Activated CD8-positive, alpha-beta T cell treated with anti-CD3 and anti-CD28 coated beads for 36 hours (primary cell): ENCODE measurements around the gene AJAP1. TPM values are rescaled to one million over a fixed set of nuclear protein-coding genes. Genes with fewer than 3 reads are reported as not detected.

ENCODE experiments used
- ATAC-seq: fragments of 200-7000 bp; cut with Tn5 transposase; one replicate; pipeline ENCODE4 v1.10.0; 2021; ENCODE audit warnings: mild to moderate bottlenecking, moderate library complexity
- CTCF ChIA-PET: fragments of 350-600 bp; sonication (Branson Sonifier 250); formaldehyde crosslinking; loops from one replicate; lab custom pipeline; 2021; ENCODE audit warnings: antibody characterized with exemption; lab: Charles Lee
- POLR2A ChIA-PET: fragments of 350-600 bp; sonication (Branson Sonifier 250); formaldehyde crosslinking; loops from one replicate; lab custom pipeline; 2021; ENCODE audit warnings: antibody characterized with exemption; lab: Charles Lee
- DNase-seq: peaks from one replicate; pipeline ENCODE4 v3.0.0-alpha.2; 2020
- H3K27ac Mint-ChIP-seq: one replicate; pipeline ENCODE4 v1.8.0; 2021; ENCODE audit warnings: mild to moderate bottlenecking, mixed read lengths
- H3K27me3 Mint-ChIP-seq: one replicate; pipeline ENCODE4 v1.8.0; 2021; ENCODE audit warnings: mixed read lengths
- H3K36me3 Mint-ChIP-seq: one replicate; pipeline ENCODE4 v1.8.0; 2021; ENCODE audit warnings: low read depth, mixed read lengths
- H3K4me1 Mint-ChIP-seq: one replicate; pipeline ENCODE4 v1.8.0; 2021; ENCODE audit warnings: low read depth, mixed read lengths
- H3K4me3 Mint-ChIP-seq: one replicate; pipeline ENCODE4 v1.8.0; 2021; ENCODE audit warnings: mild to moderate bottlenecking, moderate library complexity, mixed read lengths
- H3K9me3 Mint-ChIP-seq: one replicate; pipeline ENCODE4 v1.8.0; 2021; ENCODE audit warnings: mixed read lengths
- intact Hi-C: fragments of 100-400 bp; cut with micrococcal nuclease; formaldehyde crosslinking; loops from one replicate; pipeline ENCODE4 v1.10.0; 2022
- total RNA-seq, 2 experiments: library from RNA; stranded (reverse); gene quantifications; one replicate each; pipeline ENCODE4 v1.2.3, GENCODE V29; 2021
- TF ChIP-seq, protein P1 (sequence below): fragments of 200-600 bp; IDR thresholded peaks from one replicate; pipeline ENCODE4 v1.8.0; 2022; ENCODE audit warnings: antibody characterized with exemption, mild to moderate bottlenecking

The AJAP1 gene
- total RNA-seq, 2 experiments from 2014 or later, result 0.65 to 0.78 TPM

DNA sequence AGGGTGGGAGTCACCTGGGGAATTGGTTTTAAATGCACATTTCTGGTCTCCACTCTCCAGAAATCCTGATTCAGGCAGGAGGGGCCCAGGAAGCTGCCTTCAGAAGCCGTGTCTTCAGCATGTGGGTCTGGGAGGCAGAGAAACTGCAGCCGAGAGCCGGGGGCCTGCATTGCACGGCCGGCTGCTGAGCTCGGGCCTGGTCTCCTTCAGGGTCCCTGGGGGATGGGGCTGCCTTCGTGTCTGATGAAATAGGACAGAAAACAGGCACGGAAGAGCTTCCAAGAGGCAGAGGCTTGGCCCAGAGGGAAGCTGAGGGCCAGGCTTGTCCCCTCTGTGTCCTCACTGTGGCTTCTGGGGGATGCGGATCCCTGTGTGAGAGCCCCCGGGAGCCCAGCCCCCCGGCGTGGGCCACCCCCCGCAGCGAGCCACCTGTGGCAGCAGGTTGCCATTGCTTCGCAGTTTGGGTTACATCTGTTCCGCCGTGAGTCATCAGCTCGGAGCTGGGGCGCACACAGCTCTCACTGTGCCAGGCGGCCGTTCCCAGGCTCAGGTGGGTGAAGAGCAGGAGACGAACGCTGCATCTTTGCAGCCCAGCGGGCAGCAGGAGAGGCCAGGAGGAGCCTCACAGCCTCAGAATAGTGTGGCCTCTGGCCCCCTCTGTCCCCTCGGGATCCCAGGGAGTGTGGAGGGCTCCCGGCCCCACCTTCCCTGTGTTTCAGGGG is 72.4 kb downstream of the AJAP1 start:
- TF ChIP-seq, protein P1, sequence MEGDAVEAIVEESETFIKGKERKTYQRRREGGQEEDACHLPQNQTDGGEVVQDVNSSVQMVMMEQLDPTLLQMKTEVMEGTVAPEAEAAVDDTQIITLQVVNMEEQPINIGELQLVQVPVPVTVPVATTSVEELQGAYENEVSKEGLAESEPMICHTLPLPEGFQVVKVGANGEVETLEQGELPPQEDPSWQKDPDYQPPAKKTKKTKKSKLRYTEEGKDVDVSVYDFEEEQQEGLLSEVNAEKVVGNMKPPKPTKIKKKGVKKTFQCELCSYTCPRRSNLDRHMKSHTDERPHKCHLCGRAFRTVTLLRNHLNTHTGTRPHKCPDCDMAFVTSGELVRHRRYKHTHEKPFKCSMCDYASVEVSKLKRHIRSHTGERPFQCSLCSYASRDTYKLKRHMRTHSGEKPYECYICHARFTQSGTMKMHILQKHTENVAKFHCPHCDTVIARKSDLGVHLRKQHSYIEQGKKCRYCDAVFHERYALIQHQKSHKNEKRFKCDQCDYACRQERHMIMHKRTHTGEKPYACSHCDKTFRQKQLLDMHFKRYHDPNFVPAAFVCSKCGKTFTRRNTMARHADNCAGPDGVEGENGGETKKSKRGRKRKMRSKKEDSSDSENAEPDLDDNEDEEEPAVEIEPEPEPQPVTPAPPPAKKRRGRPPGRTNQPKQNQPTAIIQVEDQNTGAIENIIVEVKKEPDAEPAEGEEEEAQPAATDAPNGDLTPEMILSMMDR, result no peak
- Mint-ChIP-seq H3K4me1 (no peaks in the 10 kb centered on the region), H3K36me3 (no peaks in the 10 kb centered on the region), H3K27me3 (no peaks in the 10 kb centered on the region), H3K4me3 (no peak overlapping the region), H3K27ac (no peak overlapping the region), H3K9me3 (no peaks in the 10 kb centered on the region)
- ChIA-PET POLR2A (interaction anchor here (0.6 to 0.8 kb wide), 3 partner anchors 12 to 496 kb away, joined by 3 read pairs; no protein-coding TSS in a partner anchor), CTCF (no interaction called here)
- intact Hi-C loops, result no loop called here
- DNase-seq, result no peak
- no peak for ATAC-seq

DNA sequence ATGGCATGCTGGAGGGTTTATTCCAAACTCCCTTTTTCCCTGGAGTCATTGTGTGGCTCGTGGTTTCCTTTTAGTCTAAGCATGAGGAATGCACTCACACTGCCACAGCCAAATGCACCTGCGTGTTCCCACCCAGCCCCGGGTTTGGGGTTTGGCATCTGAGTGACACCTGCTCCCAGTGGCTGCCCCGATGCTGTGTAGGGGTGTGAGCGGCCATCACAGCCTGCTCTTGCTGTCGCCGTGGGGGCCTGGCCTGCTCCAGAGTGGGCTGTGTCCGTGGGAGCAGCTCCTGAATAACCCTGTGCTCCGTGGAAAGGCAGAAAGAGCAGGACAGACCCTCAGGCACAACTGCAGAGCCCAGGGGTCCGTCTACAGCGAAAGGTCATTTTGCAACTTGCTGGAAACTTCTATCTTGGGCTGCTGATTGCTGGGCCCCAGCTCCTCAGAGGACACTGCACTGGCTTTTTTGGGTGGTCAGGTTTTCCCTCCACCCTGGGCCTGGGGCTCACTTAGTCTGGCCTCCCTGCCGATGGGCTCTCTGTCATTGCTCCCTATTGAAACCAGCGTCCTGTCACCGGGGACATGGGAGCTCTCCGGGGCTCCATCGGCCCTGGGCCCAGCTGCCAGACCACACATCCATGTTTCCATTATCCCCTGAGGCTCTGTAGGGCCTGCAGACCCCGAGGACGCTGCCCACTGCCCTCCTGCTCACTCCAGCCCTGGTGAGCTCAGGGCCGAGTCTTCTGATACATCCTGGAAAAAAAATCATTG is 74.1 kb downstream of the AJAP1 start:
- no peak overlapping the region for H3K27ac Mint-ChIP-seq
- H3K9me3 Mint-ChIP-seq, result no peaks in the 10 kb centered on the region
- TF ChIP-seq, protein P1, result no peak
- intact Hi-C loops, result no loop called here
- no peaks in the 10 kb centered on the region for H3K36me3 Mint-ChIP-seq
- ATAC-seq, result no peak
- CTCF ChIA-PET, result no interaction called here
- DNase-seq, result no peak
- POLR2A ChIA-PET, result no interaction called here
- H3K4me1 Mint-ChIP-seq, result no peaks in the 10 kb centered on the region
- H3K4me3 Mint-ChIP-seq, result no peak overlapping the region
- no peaks in the 10 kb centered on the region for H3K27me3 Mint-ChIP-seq

DNA sequence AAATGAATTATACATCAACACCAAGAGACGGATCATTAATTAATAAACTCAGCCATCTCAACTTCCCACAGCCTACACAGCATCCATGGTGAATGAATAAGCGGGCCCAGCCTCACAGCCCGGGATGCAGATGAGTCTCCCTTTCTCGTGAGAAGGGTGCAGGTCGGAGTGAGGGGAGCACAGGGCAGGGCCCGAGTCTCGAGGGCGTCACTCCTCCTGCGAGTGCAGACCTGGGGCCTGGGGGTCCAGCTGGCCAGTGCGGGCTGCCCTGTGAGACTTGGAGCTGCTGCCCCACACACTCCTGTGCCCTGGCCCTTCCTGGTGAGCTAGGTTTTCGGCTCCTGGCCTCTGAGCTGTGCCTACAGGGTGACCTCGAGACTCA is 74.7 kb downstream of the AJAP1 start:
- TF ChIP-seq, protein P1, result no peak
- no peak for ATAC-seq
- intact Hi-C loops, result no loop called here
- Mint-ChIP-seq H3K9me3 (no peaks in the 10 kb centered on the region), H3K27me3 (no peaks in the 10 kb centered on the region), H3K4me1 (no peaks in the 10 kb centered on the region), H3K27ac (no peak overlapping the region), H3K36me3 (no peaks in the 10 kb centered on the region), H3K4me3 (no peak overlapping the region)
- DNase-seq, result no peak
- CTCF ChIA-PET, result no interaction called here
- POLR2A ChIA-PET, result no interaction called here

DNA sequence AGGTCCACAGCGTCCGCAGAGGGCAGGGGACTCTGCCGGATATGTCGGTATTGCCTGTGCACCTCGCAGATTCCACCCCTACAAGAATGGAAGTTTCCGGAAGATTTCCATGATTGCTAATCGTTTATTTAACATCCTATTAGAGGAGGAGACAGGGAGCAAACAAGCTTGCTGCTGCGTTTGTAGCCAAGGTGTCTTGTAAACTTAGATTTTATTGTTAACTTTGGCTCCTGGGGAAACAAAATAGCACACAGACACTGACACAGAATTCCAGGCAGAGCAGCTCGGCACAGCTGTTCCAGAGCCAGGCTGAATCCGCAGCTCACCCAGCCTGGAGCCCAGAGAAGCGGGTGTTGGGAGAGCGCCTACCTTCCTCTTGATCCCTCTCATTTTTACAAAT is 75.7 kb downstream of the AJAP1 start:
- ATAC-seq, result no peak
- TF ChIP-seq, protein P1, result no peak
- no peaks in the 10 kb centered on the region for H3K36me3 Mint-ChIP-seq
- H3K4me1 Mint-ChIP-seq, result no peaks in the 10 kb centered on the region
- intact Hi-C loops, result no loop called here
- no peak for DNase-seq
- H3K27me3 Mint-ChIP-seq, result no peaks in the 10 kb centered on the region
- H3K4me3 Mint-ChIP-seq, result no peak overlapping the region
- H3K9me3 Mint-ChIP-seq, result no peaks in the 10 kb centered on the region
- POLR2A ChIA-PET, result no interaction called here
- CTCF ChIA-PET, result no interaction called here
- H3K27ac Mint-ChIP-seq, result no peak overlapping the region
